HG03378 (cell line): Measurements from ENCODE around the gene UGGT2.
"Not testable (repeated sequence)": the region's sequence is repeated elsewhere in the genome, so short reads cannot be mapped to it uniquely, and the experiment has no call there.

Source experiments
- ATAC-seq: cut with Tn5 transposase; IDR thresholded peaks from one replicate; pipeline ENCODE4 v1.9.1; 2021; ENCODE audit warnings: mild to moderate bottlenecking, moderate library complexity; ENCODE audit not compliant: unreplicated experiment

Gene UGGT2

GRCh38 chr13:95906999-95907398 is 146.2 kb downstream of the UGGT2 start:
- ATAC-seq: no peak

- ATAC-seq: no peak
Measured at GRCh38 chr13:95903569-95903968, 149.6 kb downstream of the UGGT2 start.

GRCh38 chr13:95902741-95903140 is 150.5 kb downstream of the UGGT2 start:
- ATAC-seq: no peak

- ATAC-seq: no peak
Measured at GRCh38 chr13:95898256-95898655, 154.9 kb downstream of the UGGT2 start.

DNA sequence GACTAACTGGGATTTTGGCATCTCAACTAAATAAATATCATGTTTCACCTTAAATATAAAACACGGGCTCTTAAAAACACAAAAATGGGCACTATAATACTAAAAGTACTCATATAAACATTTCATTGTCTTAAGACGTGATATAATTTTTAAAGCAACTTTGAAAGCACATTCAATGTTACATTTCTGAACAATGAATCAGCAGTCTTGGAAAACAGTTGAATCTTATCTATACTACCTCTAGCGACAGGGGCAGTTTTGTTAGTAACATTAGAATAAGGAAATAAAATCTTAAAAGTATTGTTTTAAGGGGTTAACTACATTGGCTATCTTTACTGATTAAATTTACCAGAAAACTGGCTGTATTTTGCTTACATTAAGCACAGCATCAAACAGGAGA is 156.9 kb downstream of the UGGT2 start:
- ATAC-seq: no peak

GRCh38 chr13:95893861-95894260 is 159.3 kb downstream of the UGGT2 start:
- ATAC-seq: no peak

DNA sequence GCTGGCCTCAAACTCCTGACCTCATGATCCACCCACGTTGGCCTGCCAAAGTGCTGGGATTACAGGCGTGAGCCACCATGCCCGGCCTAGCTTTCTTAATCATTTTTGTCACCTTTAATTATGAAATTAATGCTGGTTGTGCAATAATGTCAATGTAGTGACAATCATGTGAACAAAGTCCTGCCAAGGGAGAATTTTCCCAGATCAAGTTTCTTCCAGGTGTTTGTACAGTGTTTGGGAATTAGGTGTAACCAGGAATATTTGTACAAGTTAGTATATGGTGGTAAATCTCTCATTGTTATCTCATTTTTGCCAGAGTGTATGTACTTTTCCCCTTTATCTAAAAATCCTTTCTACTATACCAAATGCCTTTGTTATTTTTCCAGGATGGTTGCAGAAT is 171.1 kb downstream of the UGGT2 start:
- no peak for ATAC-seq

DNA sequence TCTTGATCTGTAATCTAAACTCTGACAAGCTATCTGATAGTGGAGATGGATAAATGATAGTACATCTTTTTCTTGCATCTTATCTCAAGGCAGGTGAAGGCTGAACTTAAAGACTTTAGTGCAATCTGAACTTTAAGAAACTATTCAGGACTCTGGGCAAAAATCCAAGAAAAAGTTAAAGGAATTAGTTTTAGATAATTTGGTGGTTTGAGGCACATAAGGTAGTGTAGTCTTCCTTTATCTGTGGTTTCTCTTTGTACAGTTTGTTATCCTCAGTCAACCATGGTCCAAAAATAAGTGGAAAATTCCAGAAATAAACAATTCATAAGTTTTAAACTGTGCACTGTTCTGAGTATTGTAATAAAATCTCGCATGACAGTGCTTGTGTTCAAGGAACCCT is 172.9 kb downstream of the UGGT2 start:
- no peak for ATAC-seq

DNA sequence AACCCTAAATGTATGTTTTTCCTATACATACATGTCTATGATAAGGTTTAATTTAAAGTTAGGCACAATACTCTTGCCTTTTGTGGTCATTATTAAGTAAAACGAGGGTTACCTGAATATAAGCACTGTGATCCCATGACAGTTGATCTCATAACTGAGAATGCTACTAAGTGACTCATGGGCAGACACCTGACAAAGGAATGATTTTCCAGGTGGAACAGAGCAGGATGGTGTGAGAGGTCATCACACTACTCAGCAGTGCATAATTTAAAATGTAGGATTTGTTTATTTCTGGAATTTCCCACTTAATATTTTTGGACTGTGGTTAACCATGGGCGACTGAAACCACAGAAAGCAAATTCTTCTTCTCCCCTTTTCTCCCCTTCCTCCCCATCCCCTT is 178.9 kb downstream of the UGGT2 start:
- no peak for ATAC-seq

- ATAC-seq: no peak
Measured at GRCh38 chr13:95870421-95870820, 182.8 kb downstream of the UGGT2 start.

DNA sequence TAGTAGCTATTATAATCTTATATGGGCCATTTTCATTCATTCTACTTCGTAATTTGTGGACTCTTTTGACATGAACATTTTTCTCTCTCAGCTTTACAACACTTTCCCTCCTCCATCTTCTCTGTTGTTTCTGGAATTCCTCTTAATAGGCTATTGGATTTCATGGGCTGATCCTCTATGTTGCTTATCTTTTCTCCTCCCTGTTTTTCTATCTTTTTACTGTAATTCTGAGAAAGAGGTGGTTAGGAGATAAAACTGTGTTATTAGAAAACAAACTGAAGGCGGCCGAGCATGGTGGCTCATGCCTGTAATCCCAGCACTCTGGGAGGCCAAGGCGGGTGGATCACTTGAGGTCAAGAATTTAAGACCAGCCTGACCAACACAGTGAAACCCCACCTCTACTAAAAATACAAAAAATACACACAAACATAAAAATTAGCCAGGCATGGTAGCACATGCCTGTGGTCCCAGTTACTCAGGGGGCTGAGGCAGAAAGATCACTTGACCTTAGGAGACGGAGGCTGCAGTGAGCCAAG is 188.1 kb downstream of the UGGT2 start:
- no peak for ATAC-seq

- no peak for ATAC-seq
Measured at GRCh38 chr13:95862408-95862807, 190.8 kb downstream of the UGGT2 start.

DNA sequence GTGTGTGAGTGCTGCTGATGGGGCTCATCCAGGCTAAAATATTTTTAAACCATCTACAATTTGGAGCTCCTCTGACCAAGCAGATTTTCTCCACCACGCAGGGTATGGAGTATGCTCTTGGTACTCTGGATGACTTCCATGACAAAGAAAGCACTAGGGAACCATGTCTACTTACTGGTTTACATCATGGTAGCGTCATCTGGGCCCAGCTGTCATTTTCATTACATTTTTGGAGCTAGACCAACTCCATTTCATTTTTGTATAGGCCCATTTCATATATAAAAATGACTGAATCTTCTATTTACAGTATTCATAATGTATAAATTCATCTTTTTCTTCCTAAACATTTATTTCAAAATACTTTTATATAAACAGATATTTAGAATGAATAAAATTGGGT is 191.9 kb downstream of the UGGT2 start:
- ATAC-seq: no peak

DNA sequence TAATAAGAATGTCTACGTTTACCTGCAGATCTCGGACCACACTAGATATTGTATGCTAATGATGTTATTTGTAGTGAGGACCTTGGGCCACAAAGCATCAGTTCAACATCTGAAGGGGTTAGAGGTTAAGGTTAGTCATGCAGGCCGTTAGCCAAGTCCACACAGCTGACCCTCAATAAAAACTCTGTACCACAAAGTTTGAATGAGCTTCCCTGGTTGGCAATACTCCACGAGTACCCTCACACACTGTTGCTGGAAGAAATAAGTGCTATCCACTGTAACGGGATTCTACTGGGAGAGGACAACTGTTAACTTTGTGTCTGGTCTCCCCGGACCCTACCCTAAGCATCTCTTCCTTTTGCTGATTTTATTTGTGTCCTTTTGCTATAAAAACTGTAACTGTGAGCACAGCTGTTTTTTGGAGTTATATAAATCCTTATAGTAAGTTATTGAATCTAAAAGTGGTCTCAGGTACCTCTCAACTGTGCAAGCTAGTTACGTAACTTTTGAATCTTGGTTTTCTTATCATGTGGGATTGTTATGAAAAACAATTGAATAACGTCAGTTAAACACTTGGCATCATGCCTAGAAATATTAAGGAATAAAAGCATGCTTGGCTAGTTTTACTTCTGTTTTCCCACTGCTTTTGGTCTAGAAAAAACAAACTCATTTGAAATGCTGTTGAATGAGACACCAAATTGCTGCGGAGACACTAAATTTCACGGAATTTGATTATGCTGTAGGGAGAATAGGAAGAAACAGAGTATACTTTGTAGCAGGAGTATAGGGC is 194.7 kb downstream of the UGGT2 start:
- no peak for ATAC-seq

DNA sequence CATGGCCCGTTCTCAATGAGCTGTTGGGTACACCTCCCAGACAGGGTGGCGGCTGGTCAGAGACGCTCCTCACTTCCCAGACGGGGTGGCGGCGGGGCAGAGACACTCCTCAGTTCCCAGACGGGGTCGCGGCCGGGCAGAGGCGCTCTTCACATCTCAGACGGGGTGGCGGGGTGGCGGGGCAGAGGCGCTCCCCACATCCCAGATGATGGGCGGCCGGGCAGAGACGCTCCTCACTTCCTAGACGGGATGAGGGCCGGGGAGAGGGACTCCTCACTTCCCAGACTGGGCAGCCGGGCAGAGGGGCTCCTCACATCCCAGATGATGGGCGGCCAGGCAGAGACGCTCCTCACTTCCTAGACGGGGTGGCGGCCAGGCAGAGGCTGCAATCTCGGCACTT is 207.5 kb downstream of the UGGT2 start:
- ATAC-seq: not testable (repeated sequence)

DNA sequence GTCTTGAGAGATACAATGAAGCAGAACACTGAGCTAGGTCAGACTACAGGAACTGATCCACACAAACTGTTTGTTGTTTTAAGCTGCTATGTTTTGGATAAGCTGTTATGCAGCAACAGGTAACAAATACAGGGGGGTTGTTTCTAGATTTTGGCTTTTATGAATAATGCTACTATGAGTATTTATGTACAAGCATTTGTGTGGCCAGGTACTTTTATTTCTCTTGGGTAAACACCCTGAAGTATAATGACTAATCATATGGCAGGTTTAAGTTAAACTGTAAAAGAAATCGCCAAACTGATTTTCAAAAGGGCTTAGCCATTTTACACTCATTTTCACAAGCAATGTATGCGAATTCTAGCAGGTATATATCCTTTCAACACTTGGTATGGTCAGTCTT is 210.3 kb downstream of the UGGT2 start:
- ATAC-seq: no peak

DNA sequence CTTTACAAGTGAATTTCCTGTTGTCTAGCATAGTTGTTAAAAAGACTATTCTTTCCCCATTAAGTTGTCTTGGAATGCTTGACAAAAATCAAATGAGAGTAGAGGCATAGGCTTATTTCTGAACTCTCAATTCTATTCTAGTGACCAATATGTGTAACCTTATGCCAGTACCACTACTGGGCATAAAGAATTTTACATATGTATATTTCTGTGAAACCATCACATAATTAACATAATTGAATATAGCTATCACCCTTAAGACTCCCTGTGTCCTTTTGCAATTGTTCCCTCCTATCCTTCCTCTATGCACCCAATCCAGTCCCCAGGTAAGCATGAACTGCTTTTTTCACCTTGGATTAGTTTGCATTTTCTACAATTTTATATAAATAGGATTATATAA is 211.3 kb downstream of the UGGT2 start:
- no peak for ATAC-seq

DNA sequence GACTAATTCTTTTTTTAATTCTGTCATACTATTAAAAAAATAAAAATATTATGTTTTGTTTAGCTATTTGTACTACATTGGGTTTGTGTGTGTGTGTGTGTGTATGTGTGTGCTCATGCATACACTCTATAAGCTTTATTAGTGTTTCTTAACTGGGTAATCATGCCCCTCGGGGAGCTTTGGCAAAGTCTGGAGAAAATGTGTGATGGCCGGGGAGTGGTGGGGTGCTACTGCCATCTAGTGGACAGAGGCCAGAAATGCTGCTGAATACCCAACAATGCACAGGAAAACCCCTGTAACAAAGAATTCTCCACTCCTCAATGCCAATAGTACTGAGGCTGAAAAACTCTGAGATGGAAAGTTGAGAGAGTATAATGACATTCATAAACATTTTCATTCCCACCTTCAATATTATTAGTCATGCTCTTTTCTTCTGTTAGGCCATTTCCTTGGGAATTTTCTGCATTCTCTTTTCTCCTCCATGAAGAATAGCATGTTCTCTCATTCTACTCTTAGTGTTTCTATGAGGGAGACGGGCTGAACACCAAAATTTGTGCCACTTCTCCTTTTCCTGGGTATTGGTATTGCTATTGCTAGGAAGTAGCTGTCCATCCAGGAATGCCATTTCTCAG is 219.0 kb downstream of the UGGT2 start:
- ATAC-seq: peak; percentile 82

DNA sequence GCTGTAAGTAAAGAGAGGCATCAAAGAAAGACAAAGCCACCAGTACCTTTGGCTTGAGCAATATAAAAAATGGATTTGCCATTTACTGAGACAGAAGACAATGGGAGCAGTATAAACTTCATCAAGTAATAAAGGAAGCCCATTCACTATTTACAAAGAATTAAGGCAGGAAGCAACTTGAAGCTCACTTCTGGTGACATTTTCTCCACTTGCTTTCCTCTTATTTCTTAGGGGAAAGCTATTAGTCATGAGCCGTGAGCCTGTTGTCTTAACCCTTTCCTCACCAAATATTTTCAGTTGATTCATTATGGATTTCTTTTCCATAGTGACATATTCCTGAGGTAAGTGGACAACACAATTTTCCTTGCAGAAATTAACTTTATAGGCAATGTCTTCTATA is 219.5 kb downstream of the UGGT2 start:
- ATAC-seq: no peak

DNA sequence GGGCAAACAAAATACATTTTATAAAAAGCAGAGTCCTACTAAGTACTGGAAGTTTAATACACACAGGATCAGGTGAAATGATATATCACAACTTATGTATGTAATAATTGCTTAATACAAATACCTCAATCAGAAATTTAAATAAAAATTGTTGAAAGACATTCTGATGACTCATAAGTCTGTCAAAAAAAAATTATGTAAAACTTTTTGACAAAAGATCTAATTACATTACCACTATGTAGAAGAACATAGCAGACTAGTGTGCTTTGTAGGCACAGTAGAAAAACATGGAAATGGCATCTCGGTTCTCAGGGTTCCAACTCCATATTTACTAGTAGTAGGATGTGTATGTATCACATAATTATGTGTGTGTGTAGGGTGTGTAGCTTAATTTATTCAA is 220.1 kb downstream of the UGGT2 start:
- no peak for ATAC-seq

DNA sequence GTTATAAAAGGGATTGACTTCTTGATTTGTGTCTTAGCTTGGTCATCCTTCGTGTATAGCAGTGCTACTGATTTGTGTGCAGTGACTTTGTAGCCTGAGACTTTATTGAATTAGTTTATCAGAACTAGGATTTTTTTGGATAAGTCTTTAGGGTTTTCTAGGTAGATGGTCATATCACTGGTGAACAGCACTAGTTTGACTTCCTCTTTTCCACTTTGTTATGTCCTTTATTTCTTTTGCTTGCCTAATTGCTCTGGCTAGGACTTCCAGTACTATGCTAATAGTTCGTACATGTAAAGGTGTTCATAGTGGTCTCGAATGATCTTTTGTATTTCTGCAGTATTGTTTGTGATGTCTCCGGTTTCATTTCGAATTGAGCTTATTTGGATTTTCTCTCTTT is 230.9 kb downstream of the UGGT2 start:
- no peak for ATAC-seq

DNA sequence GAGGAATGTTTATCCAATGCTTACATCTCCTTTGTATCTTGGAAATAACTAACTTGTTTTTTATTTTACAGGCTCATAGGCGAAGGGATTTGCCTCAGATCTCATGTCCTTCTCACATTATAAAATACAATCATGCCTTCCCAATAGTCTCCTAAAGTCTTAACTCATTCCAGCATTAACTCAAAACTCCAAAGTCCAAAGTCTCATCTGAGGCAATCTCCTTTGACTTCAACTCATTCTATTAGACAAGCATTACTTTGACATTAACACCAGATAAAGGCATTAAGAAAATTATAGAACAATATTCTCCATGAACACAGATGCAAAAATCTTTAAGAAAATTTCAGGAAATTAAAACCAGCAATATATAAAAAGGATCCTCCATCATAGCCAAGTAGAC is 238.7 kb downstream of the UGGT2 start:
- ATAC-seq: no peak
